Fibroblast of lung (primary cell): ENCODE data around the gene VSTM2B. TPM values are rescaled to one million over a fixed set of nuclear protein-coding genes. Genes with fewer than 3 reads are reported as not detected.

Source experiments
- DNase-seq, 2 donors: peaks; one replicate each; pipeline versions ENCODE4 v3.0.0 to v3.0.0-alpha.2; 2010; ENCODE audit warnings: low read depth in 2 of 2
- H2AFZ ChIP-seq: 2 replicates; pipeline ENCODE4 v1.5.1; 2012; ENCODE audit warnings: low read length, control low read depth, inconsistent platforms
- H3K27ac ChIP-seq: 2 replicates; pipeline ENCODE4 v1.5.1; 2011; ENCODE audit warnings: low read length, control low read depth; ENCODE audit not compliant: insufficient read depth
- H3K27me3 ChIP-seq: 2 replicates; pipeline ENCODE4 v1.5.1; 2011; ENCODE audit warnings: mild to moderate bottlenecking, low read length; ENCODE audit not compliant: control insufficient read depth, insufficient read depth
- H3K36me3 ChIP-seq: 2 replicates; pipeline ENCODE4 v1.5.1; 2011; ENCODE audit warnings: low read length; ENCODE audit not compliant: control insufficient read depth, insufficient read depth
- H3K4me1 ChIP-seq: 2 replicates; pipeline ENCODE4 v1.5.1; 2011; ENCODE audit warnings: low read length; ENCODE audit not compliant: control insufficient read depth, insufficient read depth; ENCODE audit errors: extremely low read depth
- H3K4me2 ChIP-seq: 2 replicates; pipeline ENCODE4 v1.5.1; 2011; ENCODE audit warnings: low read length, control low read depth; ENCODE audit not compliant: insufficient read depth; ENCODE audit errors: extremely low read depth
- H3K4me3 ChIP-seq, 4 experiments: fragments of 200-600 bp in 1 of 4; sonication (generic) in 1 of 4; replicated peaks in 1 of 4; 2 replicates each; pipeline ENCODE4 v1.5.1; 2011 to 2016; ENCODE audit warnings: low read length in 4 of 4, low read depth in 3 of 4, mild to moderate bottlenecking in 3 of 4, control low read depth in 2 of 4, inconsistent platforms in 1 of 4, mixed read lengths in 1 of 4; ENCODE audit not compliant: insufficient read depth in 1 of 4; ENCODE audit errors: control extremely low read depth in 1 of 4
- H3K79me2 ChIP-seq: 2 replicates; pipeline ENCODE4 v1.5.1; 2012; ENCODE audit warnings: mild to moderate bottlenecking, low read length, inconsistent platforms; ENCODE audit not compliant: control insufficient read depth, insufficient read depth
- H3K9ac ChIP-seq: 2 replicates; pipeline ENCODE4 v1.5.1; 2011; ENCODE audit warnings: mild to moderate bottlenecking, low read length, control low read depth; ENCODE audit not compliant: insufficient read depth
- H3K9me3 ChIP-seq: 2 replicates; pipeline ENCODE4 v1.5.1; 2012; ENCODE audit warnings: low read depth, low read length; ENCODE audit not compliant: control insufficient read depth, insufficient read depth
- H4K20me1 ChIP-seq: 2 replicates; pipeline ENCODE4 v1.5.1; 2011; ENCODE audit warnings: low read length; ENCODE audit not compliant: control insufficient read depth, insufficient read depth; ENCODE audit errors: extremely low read depth
- EZH2 ChIP-seq: IDR thresholded peaks from 2 replicates; pipeline ENCODE4 v1.5.1; 2012; ENCODE audit warnings: low read length, control low read depth, mild to moderate bottlenecking; ENCODE audit errors: missing control alignments
- polyA plus RNA-seq, 2 donors: library from polyadenylated mRNA; depleted of rRNA in 1 of 2; stranded (reverse) in 1 of 2; unstranded in 1 of 2; fragments of >200 nt; gene quantifications; 2 replicates each; pipeline ENCODE4 v1.2.1, GENCODE V29; 2011 to 2012; ENCODE audit warnings: missing spikeins in 1 of 2
- total RNA-seq: library from RNA; depleted of rRNA; stranded (reverse); fragments of >200 nt; gene quantifications from 2 replicates; pipeline ENCODE4 v1.2.1, GENCODE V29; 2014
- TF ChIP-seq, protein P1 (sequence below), 2 donors: IDR thresholded peaks in 1 of 2; conservative IDR thresholded peaks in 1 of 2; 1 replicate in 1 of 2; 2 replicates in 1 of 2; pipeline ENCODE4 v1.5.1; 2011 to 2012; ENCODE audit warnings: low read length in 2 of 2, control low read depth in 1 of 2, inconsistent platforms in 1 of 2, low read depth in 1 of 2, mild to moderate bottlenecking in 1 of 2

The VSTM2B gene
- total and polyA plus RNA-seq, 2 donors (not counting 1 experiment from before 2014, with no cell fraction given) = not detected

DNA sequence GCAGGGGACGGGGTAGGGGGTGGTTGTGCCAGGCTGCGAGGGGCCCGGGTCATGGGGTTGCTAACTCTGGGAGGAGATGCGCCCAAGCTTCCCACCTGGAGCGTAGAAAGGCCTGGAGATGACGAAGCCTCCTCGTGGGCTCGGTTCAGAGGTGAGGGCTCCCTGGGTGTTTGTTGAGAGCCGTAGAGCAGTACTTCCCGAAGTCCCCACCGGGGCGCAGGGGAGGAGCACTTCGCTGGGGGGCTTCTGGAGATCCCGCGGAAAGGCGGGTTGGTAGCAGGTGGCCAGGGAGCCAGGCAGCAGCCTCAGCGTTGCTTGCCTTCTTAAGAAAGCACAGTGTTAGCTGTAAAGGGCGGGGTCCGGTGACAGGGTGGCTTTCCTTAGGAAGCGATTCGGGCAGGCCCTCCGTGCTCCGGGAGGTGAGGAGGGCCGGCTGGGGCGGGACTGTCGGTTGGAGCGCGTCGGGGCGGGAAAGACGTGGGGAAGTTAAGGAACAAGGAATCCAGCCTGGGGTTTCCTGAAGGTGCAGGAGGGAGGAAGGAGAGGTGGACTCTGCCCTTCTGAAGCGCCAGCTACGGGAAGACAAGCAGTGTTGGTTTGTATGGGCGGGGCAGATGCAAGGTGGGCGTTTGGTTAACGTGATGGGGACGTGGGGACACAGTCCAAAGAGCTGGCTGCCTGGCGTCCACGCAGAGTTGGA is 3.3 kb downstream of the VSTM2B start:
- no peaks in the 10 kb centered on the region for H3K4me1 ChIP-seq
- peaks cover 46% of the 10 kb centered on the region for H3K27me3 ChIP-seq
- no peaks in the 10 kb centered on the region for H3K9me3 ChIP-seq
- H3K27ac ChIP-seq = no peak overlapping the region
- TF ChIP-seq EZH2 = peak; percentile 86
- TF ChIP-seq, protein P1, sequence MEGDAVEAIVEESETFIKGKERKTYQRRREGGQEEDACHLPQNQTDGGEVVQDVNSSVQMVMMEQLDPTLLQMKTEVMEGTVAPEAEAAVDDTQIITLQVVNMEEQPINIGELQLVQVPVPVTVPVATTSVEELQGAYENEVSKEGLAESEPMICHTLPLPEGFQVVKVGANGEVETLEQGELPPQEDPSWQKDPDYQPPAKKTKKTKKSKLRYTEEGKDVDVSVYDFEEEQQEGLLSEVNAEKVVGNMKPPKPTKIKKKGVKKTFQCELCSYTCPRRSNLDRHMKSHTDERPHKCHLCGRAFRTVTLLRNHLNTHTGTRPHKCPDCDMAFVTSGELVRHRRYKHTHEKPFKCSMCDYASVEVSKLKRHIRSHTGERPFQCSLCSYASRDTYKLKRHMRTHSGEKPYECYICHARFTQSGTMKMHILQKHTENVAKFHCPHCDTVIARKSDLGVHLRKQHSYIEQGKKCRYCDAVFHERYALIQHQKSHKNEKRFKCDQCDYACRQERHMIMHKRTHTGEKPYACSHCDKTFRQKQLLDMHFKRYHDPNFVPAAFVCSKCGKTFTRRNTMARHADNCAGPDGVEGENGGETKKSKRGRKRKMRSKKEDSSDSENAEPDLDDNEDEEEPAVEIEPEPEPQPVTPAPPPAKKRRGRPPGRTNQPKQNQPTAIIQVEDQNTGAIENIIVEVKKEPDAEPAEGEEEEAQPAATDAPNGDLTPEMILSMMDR (conservative IDR thresholded peaks at IDR 0.05 in 1 of 2, IDR thresholded peaks at IDR 0.05 in 1 of 2; ENCODE audit: low read depth in 1 of 2, low read length in 2 of 2) = no peak
- no peak overlapping the region for H3K4me3 ChIP-seq
- no peak overlapping the region for H2AFZ ChIP-seq
- H3K9ac ChIP-seq = no peak overlapping the region
- no peaks in the 10 kb centered on the region for H3K36me3 ChIP-seq
- no peak overlapping the region for H3K4me2 ChIP-seq
- no peaks in the 10 kb centered on the region for H3K79me2 ChIP-seq
- DNase-seq = no peak
- no peaks in the 10 kb centered on the region for H4K20me1 ChIP-seq

DNA sequence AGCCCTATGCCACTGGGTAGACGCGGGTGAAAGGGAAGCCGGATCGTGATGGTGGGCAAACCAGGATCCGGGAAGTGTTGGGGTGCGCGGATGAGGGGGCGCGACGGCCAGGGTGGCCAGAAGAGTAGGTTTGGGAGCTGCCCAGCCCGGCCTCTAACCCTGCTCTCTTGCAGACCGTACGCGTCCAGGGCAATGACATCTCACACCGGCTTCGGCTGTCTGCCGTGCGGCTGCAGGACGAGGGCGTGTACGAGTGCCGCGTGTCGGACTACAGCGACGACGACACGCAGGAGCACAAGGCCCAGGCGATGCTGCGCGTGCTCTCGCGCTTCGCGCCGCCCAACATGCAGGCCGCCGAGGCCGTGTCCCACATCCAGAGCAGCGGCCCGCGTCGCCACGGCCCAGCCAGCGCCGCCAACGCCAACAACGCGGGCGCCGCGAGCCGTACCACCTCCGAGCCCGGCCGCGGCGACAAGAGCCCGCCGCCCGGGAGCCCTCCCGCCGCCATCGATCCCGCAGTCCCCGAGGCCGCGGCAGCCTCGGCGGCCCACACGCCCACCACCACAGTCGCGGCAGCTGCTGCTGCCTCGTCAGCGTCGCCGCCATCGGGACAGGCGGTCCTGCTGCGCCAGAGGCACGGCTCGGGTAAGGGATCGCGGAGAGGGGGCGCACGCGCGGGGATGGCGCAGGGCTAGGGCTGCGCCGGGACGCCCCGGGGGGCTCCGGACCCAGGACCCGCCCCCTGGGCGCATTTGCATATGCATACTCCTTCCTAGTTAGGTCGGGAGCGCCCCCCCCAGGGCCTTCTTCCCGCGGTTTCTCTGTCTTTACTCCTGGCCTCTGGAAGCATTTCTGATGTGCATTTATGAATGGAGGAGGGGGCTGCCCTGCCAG is 4.1 kb downstream of the VSTM2B start:
- no peak overlapping the region for H3K9ac ChIP-seq
- peaks cover 40% of the 10 kb centered on the region for H3K27me3 ChIP-seq
- H2AFZ ChIP-seq = no peak overlapping the region
- H4K20me1 ChIP-seq = no peaks in the 10 kb centered on the region
- no peaks in the 10 kb centered on the region for H3K36me3 ChIP-seq
- no peak for DNase-seq
- TF ChIP-seq EZH2 = no peak
- TF ChIP-seq, protein P1 (conservative IDR thresholded peaks at IDR 0.05 in 1 of 2, IDR thresholded peaks at IDR 0.05 in 1 of 2; ENCODE audit: low read depth in 1 of 2, low read length in 2 of 2) = no peak
- H3K4me2 ChIP-seq = no peak overlapping the region
- H3K4me1 ChIP-seq = no peaks in the 10 kb centered on the region
- H3K4me3 ChIP-seq = no peak overlapping the region
- no peak overlapping the region for H3K27ac ChIP-seq
- no peaks in the 10 kb centered on the region for H3K9me3 ChIP-seq
- H3K79me2 ChIP-seq = no peaks in the 10 kb centered on the region
